Mesenteric fat pad (tissue), 1 donor: ENCODE results near the gene FRMD4A. TPM values are rescaled to one million over a fixed set of nuclear protein-coding genes. Genes with fewer than 3 reads are reported as not detected.

Experiments
- DNase-seq: peaks from one replicate; pipeline ENCODE4 v3.0.0-alpha.2; 2020; ENCODE audit warnings: low spot score
- total RNA-seq: library from RNA; stranded (reverse); fragmentation: NEBNext Ultra II Directional; extraction: Animal tissue kit (Norgen Biotek cat#: 25700); gene quantifications from one replicate; pipeline ENCODE4 v1.2.1, GENCODE V29; 2021
- donor health status: DM: yes; HTN: yes; CAD: no.

The FRMD4A gene
- total RNA-seq, 1 donor from 2014 or later: 188 TPM

DNA sequence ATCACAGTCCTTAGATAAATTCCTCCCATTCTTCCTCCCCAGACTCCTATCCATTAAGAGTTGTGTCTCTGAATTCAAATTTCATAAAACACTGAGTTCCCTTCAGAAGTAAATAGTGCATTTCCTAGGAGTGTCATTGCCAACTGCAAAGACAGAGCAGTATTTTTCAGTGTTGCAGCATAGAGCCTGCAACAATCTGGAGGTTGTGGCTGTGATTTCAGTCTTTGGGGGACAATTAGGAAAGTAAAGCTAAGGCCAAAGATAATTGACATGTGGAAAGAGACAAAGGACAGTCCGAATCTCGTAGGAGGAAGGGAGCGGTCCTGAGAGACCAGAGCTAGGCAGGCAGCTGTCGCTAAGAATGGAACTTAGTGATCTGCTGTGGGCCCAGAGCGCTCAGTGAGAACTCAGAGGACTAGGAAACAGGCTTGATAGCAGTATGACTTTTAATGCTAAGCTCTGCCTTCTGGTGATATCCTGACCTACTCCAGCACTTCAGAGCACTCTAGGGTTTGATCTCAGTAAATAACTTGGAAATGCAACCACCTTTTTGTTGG is 697.8 kb downstream of the FRMD4A start:
- no peak for DNase-seq

GRCh38 chr10:13632440-13632839 is 698.3 kb downstream of the FRMD4A start:
- DNase-seq: no peak

DNA sequence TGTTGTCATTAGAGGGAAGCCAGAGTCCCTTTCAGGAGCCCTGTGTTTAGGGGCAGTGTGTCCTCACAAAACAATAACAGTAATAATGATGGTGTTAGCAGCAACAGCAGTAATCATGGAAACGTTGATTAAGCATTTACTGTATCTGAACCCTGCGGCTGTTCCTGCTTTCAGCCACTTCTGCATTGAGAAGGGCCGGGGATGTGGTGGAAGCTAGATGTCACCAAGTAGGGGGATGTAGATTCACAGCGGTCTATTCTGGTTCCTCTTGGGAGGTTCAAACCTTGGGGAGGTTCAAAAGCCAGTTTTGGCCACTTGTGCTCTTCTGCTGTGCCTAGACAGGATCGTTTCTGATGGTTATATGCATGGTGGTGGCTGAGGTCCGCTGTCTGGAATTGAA is 699.1 kb downstream of the FRMD4A start:
- no peak for DNase-seq

DNA sequence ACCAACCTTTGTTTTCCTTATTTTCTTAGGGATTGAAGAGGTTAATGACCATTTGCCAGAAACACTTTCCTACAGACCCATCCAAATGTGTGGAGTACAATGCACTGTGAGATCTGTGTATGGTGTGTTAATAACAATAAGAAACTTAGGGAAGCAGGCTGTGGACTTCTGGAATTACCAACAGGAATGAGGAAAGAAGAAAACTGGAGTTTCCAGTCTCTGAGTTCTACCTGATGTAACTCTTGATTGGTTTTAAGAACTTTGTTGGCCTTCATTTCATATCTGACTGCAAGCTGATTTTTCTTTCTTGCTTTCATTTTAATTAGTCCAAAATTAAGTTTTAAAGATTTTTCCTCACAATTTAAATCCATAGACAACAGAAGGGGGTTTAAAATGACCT is 700.5 kb downstream of the FRMD4A start:
- DNase-seq: no peak

GRCh38 chr10:13629116-13629515 is 701.6 kb downstream of the FRMD4A start:
- DNase-seq: no peak

- no peak for DNase-seq
These were observed 702.1 kb downstream of the FRMD4A start for GRCh38 chr10:13628661-13629060.

DNA sequence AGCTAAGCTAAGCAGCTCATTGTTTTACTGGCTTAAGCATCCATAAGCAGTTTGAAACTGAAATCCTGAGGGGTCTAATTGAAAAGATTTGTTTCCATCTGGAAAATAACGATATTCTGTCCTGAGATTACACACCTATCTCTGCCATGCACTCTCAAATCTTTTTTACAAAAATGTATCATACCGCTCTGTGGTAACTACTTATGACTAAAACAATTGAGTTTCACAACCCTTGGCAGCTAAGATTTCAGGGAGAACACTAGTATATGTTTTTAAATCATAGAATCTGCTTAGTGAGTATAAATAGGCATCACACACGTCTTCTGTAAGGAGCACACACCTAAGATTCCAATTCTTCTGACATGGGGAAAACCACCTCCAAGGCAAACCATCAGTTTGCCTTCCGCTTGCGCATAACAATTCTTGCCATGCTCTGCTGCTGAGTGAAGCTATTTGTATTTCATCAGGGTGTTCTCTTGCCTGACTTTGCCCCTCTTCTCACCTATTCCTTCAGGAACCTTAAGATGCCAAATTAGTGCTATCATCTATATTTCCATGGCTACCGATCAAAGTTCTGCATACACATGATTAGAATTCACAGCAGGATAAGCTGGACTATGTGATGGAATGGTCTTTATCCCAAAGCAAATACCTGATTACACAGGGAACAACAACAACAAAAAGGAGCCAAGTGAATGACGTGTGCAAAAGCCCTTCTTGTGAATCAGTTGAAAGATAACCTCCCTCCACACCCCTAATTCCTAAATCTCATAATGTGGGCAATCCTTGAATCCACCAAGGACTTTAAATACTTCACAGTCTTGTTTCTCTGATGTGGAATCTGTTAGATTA is 703.0 kb downstream of the FRMD4A start:
- DNase-seq: no peak

DNA sequence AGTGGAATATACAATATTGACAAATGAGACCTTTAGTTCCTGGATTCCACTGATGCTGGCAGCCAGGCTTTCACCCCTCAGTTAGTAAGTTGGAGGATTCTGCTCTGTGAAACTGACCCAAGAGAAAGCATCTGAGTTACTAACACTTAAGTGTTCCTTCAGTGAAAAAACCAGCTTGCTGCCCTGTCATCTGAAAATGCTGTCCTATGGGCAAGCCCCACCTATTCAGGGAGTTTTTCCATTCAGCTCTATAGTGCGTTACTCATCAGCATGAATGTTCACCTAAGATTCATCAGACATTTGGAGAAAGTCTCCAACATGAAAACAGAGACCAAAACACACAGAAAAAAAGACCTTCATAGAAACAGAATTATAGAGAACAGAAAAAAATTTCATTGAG is 706.1 kb downstream of the FRMD4A start:
- no peak for DNase-seq

- no peak for DNase-seq
These were observed 708.8 kb downstream of the FRMD4A start for GRCh38 chr10:13621931-13622330.

GRCh38 chr10:13617116-13617515 is 713.6 kb downstream of the FRMD4A start:
- DNase-seq: no peak

DNA sequence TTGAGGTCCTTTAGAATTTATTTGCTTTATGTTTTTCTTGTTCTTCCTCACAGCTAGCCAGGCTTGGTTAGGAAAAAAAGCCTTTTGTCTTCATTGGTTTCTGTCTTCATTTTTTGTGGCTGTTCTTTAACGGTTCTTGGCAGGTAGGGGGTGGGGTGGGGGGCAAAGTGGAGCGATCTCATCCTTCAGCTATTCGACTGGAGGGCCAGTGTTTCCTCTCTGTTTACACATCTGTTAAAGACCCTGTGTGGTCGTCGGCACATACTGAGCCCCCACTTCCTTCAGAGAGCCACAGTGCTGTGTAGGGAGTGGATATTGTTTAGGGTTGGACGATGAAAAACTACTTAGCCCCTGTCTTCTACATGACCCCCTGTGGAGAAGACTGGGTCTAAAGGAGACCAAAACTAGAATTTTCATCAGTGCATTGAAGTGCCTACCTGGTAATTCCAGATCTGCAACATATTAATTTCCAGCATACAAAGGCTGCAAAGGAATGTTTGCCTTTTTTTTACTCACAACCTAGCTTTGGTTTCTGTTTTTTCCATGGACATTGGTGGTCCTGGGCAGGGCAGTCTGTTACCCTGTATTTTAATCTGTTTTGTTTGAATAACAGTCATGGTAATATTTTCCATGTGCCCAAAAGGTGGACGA is 714.9 kb downstream of the FRMD4A start:
- no peak for DNase-seq

GRCh38 chr10:13614530-13615332 is 716.0 kb downstream of the FRMD4A start:
- no peak for DNase-seq

DNA sequence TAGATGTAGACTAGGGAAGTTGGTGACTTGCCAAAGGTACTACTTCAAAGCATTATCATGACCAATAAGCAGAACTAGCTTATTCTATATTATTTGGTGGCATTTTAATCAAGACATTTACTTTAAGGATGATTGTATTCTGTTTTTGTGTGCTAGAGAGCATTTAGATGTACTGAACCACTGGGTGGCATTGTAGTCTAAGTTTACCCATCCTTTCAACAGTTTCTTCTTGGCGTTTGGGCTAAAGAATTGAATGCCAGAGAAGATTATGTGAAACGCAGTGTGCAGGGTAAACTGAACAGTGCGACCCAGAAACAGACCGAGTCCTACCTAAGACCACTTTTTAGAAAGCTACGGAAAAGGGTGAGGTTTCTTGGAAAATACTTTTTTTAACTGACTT is 717.2 kb downstream of the FRMD4A start:
- DNase-seq: no peak

GRCh38 chr10:13612654-13613373 is 717.9 kb downstream of the FRMD4A start:
- DNase-seq: no peak

DNA sequence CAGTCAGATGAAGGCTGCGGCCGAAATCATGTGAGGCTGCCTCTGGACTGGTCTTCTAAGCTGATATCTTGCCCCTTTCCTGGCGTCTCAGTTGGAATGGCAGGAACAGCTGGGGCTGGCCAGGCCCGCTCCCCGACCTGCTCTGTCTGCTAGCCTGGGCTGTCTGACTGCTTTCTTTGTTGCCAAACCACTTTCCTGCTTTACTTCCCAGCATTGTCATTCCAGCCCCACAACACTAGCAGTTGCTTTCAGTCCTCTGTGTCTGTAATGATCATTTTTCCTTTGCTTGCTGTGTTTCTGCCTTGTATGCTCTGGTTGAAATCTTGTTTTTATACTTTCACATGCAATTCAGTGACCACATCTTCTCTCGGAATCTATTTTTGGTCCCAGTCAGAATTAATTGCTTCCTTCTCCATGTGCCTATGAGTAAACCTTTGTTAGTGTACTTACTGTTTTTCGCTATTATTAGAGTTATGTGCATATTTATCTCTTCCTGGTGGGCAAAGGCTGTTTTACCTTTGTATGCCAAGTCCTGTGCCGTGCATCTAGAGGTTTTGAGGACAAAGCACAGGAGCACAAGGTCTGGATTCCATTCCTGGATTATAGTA is 722.4 kb downstream of the FRMD4A start:
- no peak for DNase-seq

GRCh38 chr10:13604357-13605040 is 726.2 kb downstream of the FRMD4A start:
- DNase-seq: no peak

DNA sequence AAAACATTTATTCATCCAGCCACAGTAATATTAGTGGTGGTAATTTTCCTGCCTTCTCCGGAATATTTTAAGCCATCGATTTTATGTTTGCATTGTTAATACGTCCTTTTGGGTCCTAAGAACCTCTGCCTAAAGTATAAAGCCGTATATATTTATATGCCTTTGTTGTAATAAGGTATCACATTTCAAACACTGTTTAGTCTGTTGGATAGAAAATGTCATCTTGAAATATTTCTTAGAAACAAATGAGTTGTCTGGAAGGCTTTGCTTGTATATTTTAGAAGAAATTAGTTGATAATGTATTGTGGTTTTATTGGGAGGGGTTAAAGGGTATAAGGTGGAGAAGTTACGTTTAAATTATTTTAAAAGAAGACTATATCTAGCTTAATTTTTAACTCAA is 732.8 kb downstream of the FRMD4A start:
- no peak for DNase-seq

DNA sequence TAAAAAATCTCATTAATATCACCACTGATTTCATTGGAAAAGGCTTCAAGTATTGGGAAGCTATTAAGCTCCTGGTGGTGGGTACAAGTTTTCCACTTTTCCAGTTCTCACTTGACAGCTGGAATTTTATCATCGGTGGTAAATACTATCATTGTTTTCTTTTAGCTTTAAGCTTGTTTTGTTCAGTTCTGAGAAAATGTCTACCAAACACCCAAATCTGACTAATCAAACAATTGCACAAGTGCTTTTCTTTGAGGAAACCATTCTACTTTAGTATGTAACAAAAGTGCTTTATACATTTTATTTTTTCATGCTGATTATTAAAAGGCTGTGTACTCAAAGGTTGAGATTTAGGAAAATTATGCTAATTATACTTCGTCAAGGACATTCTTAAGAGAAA is 736.1 kb downstream of the FRMD4A start:
- DNase-seq: no peak
